Panc1 (cell line): ENCODE measurements around the gene SMTNL1.

ENCODE experiments used
- CTCF ChIP-seq: fragments of 450-650 bp; IDR thresholded peaks from 2 replicates; pipeline ENCODE4 v1.5.1; 2017; ENCODE audit warnings: mild to moderate bottlenecking
- TCF7L2 ChIP-seq: IDR thresholded peaks from 2 replicates; pipeline ENCODE4 v1.6.1; 2011; ENCODE audit warnings: mild to moderate bottlenecking, low read depth, low read length, inconsistent platforms

- TF ChIP-seq CTCF = no peak
- TF ChIP-seq TCF7L2 = no peak
These were observed 46.9 kb downstream of the SMTNL1 start for GRCh38 chr11:57584341-57584740.
